Tibial nerve (tissue), 4 donors: ENCODE results near the gene SYK. TPM values are rescaled to one million over a fixed set of nuclear protein-coding genes. Genes with fewer than 3 reads are reported as not detected.

Experiments
- DNase-seq, 2 donors: peaks; one replicate each; pipeline ENCODE4 v3.0.0-alpha.2; 2019; ENCODE audit warnings: low spot score in 2 of 2
- H3K27ac ChIP-seq, 4 donors: fragments of 200-600 bp; sonication (generic) in 3 of 4; one replicate each; pipeline ENCODE4 v1.5.1; 2017 to 2019; ENCODE audit warnings: mild to moderate bottlenecking in 1 of 4
- H3K27me3 ChIP-seq, 2 donors: fragments of 200-600 bp; sonication (generic) in 1 of 2; one replicate each; pipeline versions ENCODE4 v1.5.1 to v1.6.0; 2017 to 2019
- H3K36me3 ChIP-seq, 3 donors: fragments of 200-600 bp; sonication (generic); one replicate each; pipeline ENCODE4 v1.5.1; 2018 to 2019
- H3K4me1 ChIP-seq, 4 donors: fragments of 200-600 bp; sonication (generic) in 3 of 4; one replicate each; pipeline ENCODE4 v1.5.1; 2017 to 2019
- H3K4me3 ChIP-seq, 4 donors: fragments of 200-600 bp; sonication (generic) in 3 of 4; one replicate each; pipeline ENCODE4 v1.5.1; 2017 to 2019; ENCODE audit warnings: mild to moderate bottlenecking in 1 of 4, moderate library complexity in 1 of 4
- H3K9me3 ChIP-seq, 4 donors: fragments of 200-600 bp; sonication (generic) in 3 of 4; one replicate each; pipeline ENCODE4 v1.5.1; 2017 to 2019
- EP300 ChIP-seq, 2 donors: sonication (generic); formaldehyde crosslinking; IDR thresholded peaks; one replicate each; pipeline ENCODE4 v1.6.1; 2017; ENCODE audit warnings: antibody characterized with exemption in 2 of 2, mild to moderate bottlenecking in 1 of 2
- POLR2A ChIP-seq, 2 donors: fragments of 450-650 bp; IDR thresholded peaks; one replicate each; pipeline ENCODE4 v1.6.1; 2017; ENCODE audit warnings: antibody characterized with exemption in 2 of 2, mild to moderate bottlenecking in 2 of 2, moderate library complexity in 2 of 2
- WGBS, 2 donors: methylation state at CpG; one replicate each; pipeline ENCODE4 v1.1.5; 2018; 5-methylcytosine and 5-hydroxymethylcytosine counted together
- total RNA-seq, 4 donors: library from RNA; depleted of rRNA; stranded (reverse); fragments of >200 nt; gene quantifications; one replicate each; pipeline ENCODE4 v1.1.0, GENCODE V29; 2016
- TF ChIP-seq, protein P1 (sequence below), 5 experiments: fragments of 200-600 bp in 3 of 5; fragments of 450-650 bp in 2 of 5; sonication (generic) in 3 of 5; IDR thresholded peaks; one replicate each; pipeline ENCODE4 v1.5.1; 2016 to 2019; ENCODE audit warnings: antibody characterized with exemption in 5 of 5, mild to moderate bottlenecking in 3 of 5, moderate library complexity in 2 of 5

Gene SYK
- total RNA-seq, 4 donors from 2014 or later = 8.0 to 20.7 (median 13.2) TPM

GRCh38 chr9:90821697-90822096 lies 20.1 kb downstream of the SYK start:
- TF ChIP-seq POLR2A (IDR thresholded peaks at IDR 0.05) = no peak
- TF ChIP-seq EP300 (IDR thresholded peaks at IDR 0.05) = no peak
- TF ChIP-seq, protein P1, sequence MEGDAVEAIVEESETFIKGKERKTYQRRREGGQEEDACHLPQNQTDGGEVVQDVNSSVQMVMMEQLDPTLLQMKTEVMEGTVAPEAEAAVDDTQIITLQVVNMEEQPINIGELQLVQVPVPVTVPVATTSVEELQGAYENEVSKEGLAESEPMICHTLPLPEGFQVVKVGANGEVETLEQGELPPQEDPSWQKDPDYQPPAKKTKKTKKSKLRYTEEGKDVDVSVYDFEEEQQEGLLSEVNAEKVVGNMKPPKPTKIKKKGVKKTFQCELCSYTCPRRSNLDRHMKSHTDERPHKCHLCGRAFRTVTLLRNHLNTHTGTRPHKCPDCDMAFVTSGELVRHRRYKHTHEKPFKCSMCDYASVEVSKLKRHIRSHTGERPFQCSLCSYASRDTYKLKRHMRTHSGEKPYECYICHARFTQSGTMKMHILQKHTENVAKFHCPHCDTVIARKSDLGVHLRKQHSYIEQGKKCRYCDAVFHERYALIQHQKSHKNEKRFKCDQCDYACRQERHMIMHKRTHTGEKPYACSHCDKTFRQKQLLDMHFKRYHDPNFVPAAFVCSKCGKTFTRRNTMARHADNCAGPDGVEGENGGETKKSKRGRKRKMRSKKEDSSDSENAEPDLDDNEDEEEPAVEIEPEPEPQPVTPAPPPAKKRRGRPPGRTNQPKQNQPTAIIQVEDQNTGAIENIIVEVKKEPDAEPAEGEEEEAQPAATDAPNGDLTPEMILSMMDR (IDR thresholded peaks at IDR 0.05) = no peak
- 88% methylated on average over 5 of the region's 5 CpGs for whole genome bisulfite sequencing, 2 donors
- no peaks in the 10 kb centered on the region for H3K9me3 ChIP-seq
- no peak overlapping the region for H3K27ac ChIP-seq
- H3K36me3 ChIP-seq = no peaks in the 10 kb centered on the region
- no peaks in the 10 kb centered on the region for H3K27me3 ChIP-seq
- peaks cover 0 to 2% (median 0%) of the 10 kb centered on the region in 4 donors for H3K4me1 ChIP-seq
- DNase-seq = no peak
- no peak overlapping the region for H3K4me3 ChIP-seq

- H3K4me1 ChIP-seq = peaks cover 0 to 4% (median 0%) of the 10 kb centered on the region in 4 donors
- H3K36me3 ChIP-seq = no peaks in the 10 kb centered on the region
- no peaks in the 10 kb centered on the region for H3K27me3 ChIP-seq
- no peak for TF ChIP-seq POLR2A (IDR thresholded peaks at IDR 0.05)
- no peak for TF ChIP-seq EP300 (IDR thresholded peaks at IDR 0.05)
- TF ChIP-seq, protein P1 (IDR thresholded peaks at IDR 0.05) = no peak
- no peak for DNase-seq
- no peak overlapping the region for H3K27ac ChIP-seq
- 93 to 97% methylated on average over 2 of the region's 2 CpGs for WGBS, 2 donors
- no peak overlapping the region for H3K4me3 ChIP-seq
- H3K9me3 ChIP-seq = no peaks in the 10 kb centered on the region
These were observed 21.2 kb downstream of the SYK start for GRCh38 chr9:90822866-90823265.

DNA sequence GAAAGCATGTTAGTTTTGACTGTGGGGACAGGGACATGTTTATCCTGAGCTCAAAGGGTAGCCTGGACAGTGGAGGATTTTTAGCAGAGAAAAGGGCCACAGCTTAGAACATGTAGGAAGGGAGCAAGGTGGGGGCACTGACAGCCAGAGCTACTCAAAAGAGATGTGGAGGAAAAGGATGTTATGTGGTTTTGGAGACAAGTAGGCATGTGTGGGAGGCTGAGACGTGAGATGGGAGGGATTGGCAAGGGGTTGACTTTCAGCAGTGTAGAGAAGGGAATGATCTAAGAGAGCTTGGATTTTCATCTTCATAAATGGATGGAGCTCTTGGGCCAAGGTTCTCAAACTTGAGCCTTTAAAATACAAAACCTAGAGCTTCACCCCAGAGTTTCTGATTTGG lies 24.0 kb downstream of the SYK start:
- peaks cover 0 to 4% (median 0%) of the 10 kb centered on the region in 4 donors for H3K4me1 ChIP-seq
- TF ChIP-seq POLR2A (IDR thresholded peaks at IDR 0.05) (no peak), EP300 (IDR thresholded peaks at IDR 0.05) (no peak)
- TF ChIP-seq, protein P1 (IDR thresholded peaks at IDR 0.05) = no peak
- no peak for DNase-seq
- WGBS, 2 donors = 48 to 64% methylated on average over 1 of the region's 1 CpG
- no peaks in the 10 kb centered on the region for H3K36me3 ChIP-seq
- no peak overlapping the region for H3K27ac ChIP-seq
- no peak overlapping the region for H3K4me3 ChIP-seq
- no peaks in the 10 kb centered on the region for H3K9me3 ChIP-seq
- no peaks in the 10 kb centered on the region for H3K27me3 ChIP-seq

DNA sequence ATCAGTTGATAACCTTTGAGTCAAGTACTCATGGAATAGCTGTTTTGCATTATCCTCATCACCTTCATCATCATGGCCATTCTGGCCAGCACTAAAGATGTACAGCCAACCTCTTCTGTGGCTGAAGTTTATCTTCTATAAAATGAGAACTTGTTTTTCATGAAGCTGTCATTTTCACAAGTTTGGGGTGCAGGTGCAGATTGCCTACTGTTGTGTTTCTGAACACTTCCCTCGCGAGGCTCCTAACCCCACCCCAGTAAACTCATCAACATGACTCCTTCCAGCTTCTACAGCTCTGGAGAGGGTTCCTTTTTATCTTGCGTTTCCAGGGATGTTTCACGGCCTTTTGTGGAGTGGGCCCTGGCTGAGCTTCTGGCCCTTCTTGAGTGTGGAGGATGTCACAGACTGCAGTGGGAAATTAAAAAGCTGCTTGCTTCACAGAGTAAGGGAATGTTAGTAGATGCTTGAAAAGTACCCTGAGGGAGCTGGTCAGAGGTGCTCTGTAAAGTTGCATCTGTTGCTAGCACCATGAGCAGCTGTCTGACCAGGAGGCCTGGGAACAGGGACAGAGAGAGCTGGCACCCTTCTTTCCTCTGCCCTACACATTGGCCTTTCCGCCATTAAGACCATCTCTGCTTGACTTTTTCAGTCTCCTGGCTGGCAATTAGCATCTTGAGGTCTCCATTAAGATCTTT lies 24.9 kb downstream of the SYK start:
- peaks cover 0 to 4% (median 0%) of the 10 kb centered on the region in 4 donors for H3K4me1 ChIP-seq
- no peak for TF ChIP-seq POLR2A (IDR thresholded peaks at IDR 0.05)
- TF ChIP-seq, protein P1 (IDR thresholded peaks at IDR 0.05) = no peak
- TF ChIP-seq EP300 (IDR thresholded peaks at IDR 0.05) = no peak
- no peak for DNase-seq
- H3K27me3 ChIP-seq = no peaks in the 10 kb centered on the region
- no peaks in the 10 kb centered on the region for H3K36me3 ChIP-seq
- H3K4me3 ChIP-seq = no peak overlapping the region
- no peaks in the 10 kb centered on the region for H3K9me3 ChIP-seq
- peak overlapping the region in 1 of 4 donors; percentile 26 for H3K27ac ChIP-seq
- 73 to 89% methylated on average over 5 of the region's 5 CpGs for WGBS, 2 donors

DNA sequence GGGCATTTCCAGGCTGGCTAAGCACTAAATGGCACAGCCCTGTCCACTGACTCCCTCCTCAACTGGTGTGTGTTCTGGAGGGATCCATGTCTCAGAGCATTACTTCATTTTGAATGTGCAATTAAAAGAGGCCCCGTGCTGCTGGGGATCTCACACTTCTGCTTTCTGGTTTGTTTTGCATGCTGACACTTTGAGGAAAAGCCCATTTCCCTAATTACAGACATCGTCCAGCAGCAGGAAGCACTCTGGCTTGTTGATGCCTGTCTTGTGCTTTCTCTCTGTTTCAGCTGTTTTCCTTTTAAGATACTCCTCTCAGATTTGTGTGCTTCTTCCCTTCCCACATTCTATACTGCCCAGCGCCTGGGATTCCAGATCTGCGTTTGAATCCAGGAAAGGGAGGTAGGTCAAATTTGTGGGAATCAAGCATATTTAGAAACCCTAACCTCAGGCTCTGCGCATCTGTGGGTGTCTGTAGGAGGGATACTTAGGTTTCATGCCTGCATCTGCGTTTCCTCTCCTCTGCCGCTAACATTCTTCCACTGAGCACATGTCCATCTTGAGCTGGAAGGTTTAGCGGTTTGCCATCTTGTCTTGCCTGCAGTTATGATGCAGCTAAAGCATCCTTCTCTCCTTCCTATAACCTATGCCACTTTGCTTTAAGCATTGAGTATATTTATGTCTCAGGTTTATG lies 25.7 kb downstream of the SYK start:
- Histone ChIP-seq H3K36me3 (no peaks in the 10 kb centered on the region), H3K4me1 (peaks cover 0 to 4% (median 0%) of the 10 kb centered on the region in 4 donors), H3K4me3 (peak overlapping the region in 1 of 4 donors; percentile 32), H3K9me3 (no peaks in the 10 kb centered on the region), H3K27me3 (no peaks in the 10 kb centered on the region), H3K27ac (peak overlapping the region in 1 of 4 donors; percentile 26)
- TF ChIP-seq EP300 (IDR thresholded peaks at IDR 0.05) (peak in 1 of 2 donors; percentile 75), POLR2A (IDR thresholded peaks at IDR 0.05) (no peak)
- TF ChIP-seq, protein P1 (IDR thresholded peaks at IDR 0.05) = no peak
- DNase-seq = no peak
- WGBS, 2 donors = 58 to 60% methylated on average over 8 of the region's 8 CpGs
